Astrocyte (in vitro differentiated cells and primary cell): ENCODE data around the gene TPD52L1. TPM values are rescaled to one million over a fixed set of nuclear protein-coding genes. Genes with fewer than 3 reads are reported as not detected.

Experiments
- DNase-seq: peaks from one replicate; pipeline ENCODE4 v3.0.0-alpha.2; 2010; ENCODE audit warnings: low read depth
- FAIRE-seq: peaks from 2 replicates; lab custom pipeline; 2011; peaks lifted over from hg19 to GRCh38; lab: Jason Lieb, UNC
- H2AFZ ChIP-seq: 2 replicates; pipeline ENCODE4 v1.6.0; 2012; ENCODE audit warnings: low read depth, low read length, inconsistent platforms
- H3K27ac ChIP-seq: 2 replicates; pipeline ENCODE4 v1.5.1; 2011; ENCODE audit warnings: low read depth, low read length, inconsistent platforms
- H3K27me3 ChIP-seq: 2 replicates; pipeline ENCODE4 v1.6.0; 2011; ENCODE audit warnings: low read length, inconsistent platforms; ENCODE audit not compliant: insufficient read depth
- H3K36me3 ChIP-seq: 2 replicates; pipeline ENCODE4 v1.5.1; 2011; ENCODE audit warnings: low read length, inconsistent platforms; ENCODE audit not compliant: insufficient read depth
- H3K4me1 ChIP-seq: 2 replicates; pipeline ENCODE4 v1.5.1; 2011; ENCODE audit warnings: low read length, inconsistent platforms; ENCODE audit not compliant: insufficient read depth
- H3K4me2 ChIP-seq: 2 replicates; pipeline ENCODE4 v1.6.0; 2012; ENCODE audit warnings: low read length, inconsistent platforms
- H3K4me3 ChIP-seq: 2 replicates; pipeline ENCODE4 v1.5.1; 2011; ENCODE audit warnings: low read depth, mild to moderate bottlenecking, low read length, inconsistent platforms; ENCODE audit not compliant: insufficient read depth
- H3K79me2 ChIP-seq: 2 replicates; pipeline ENCODE4 v1.6.0; 2012; ENCODE audit warnings: mild to moderate bottlenecking, low read length, inconsistent platforms; ENCODE audit not compliant: insufficient read depth
- H3K9ac ChIP-seq: 2 replicates; pipeline ENCODE4 v1.6.0; 2012; ENCODE audit warnings: mild to moderate bottlenecking, low read length, inconsistent platforms
- H3K9me3 ChIP-seq: 2 replicates; pipeline ENCODE4 v1.5.1; 2012; ENCODE audit warnings: low read depth, mild to moderate bottlenecking, low read length, inconsistent platforms; ENCODE audit not compliant: insufficient read depth
- H4K20me1 ChIP-seq: 2 replicates; pipeline ENCODE4 v1.6.0; 2012; ENCODE audit warnings: low read length, inconsistent platforms; ENCODE audit not compliant: insufficient read depth
- H3K27ac Mint-ChIP-seq: one replicate; pipeline ENCODE4 v1.8.0; 2021; ENCODE audit warnings: mild to moderate bottlenecking, mixed read lengths; ENCODE audit not compliant: unreplicated experiment
- H3K27me3 Mint-ChIP-seq: one replicate; pipeline ENCODE4 v1.8.0; 2021; ENCODE audit warnings: low read depth, mixed read lengths; ENCODE audit not compliant: unreplicated experiment
- H3K36me3 Mint-ChIP-seq: one replicate; pipeline ENCODE4 v1.8.0; 2021; ENCODE audit warnings: low read depth, mixed read lengths; ENCODE audit not compliant: unreplicated experiment
- H3K4me1 Mint-ChIP-seq: one replicate; pipeline ENCODE4 v1.8.0; 2021; ENCODE audit warnings: low read depth, mixed read lengths; ENCODE audit not compliant: unreplicated experiment
- H3K4me3 Mint-ChIP-seq: one replicate; pipeline ENCODE4 v1.8.0; 2021; ENCODE audit warnings: mild to moderate bottlenecking, moderate library complexity, mixed read lengths; ENCODE audit not compliant: unreplicated experiment
- H3K9me3 Mint-ChIP-seq: one replicate; pipeline ENCODE4 v1.8.0; 2021; ENCODE audit warnings: mild to moderate bottlenecking, mixed read lengths; ENCODE audit not compliant: unreplicated experiment
- EZH2 ChIP-seq: IDR thresholded peaks from 2 replicates; pipeline ENCODE4 v1.6.1; 2012; ENCODE audit warnings: mild to moderate bottlenecking, low read length, inconsistent platforms; ENCODE audit not compliant: insufficient read depth
- total RNA-seq: library from RNA; stranded (reverse); gene quantifications from 2 replicates; pipeline ENCODE4 v1.2.1, GENCODE V29; 2021
- TF ChIP-seq, protein P1 (sequence below): IDR thresholded peaks from 2 replicates; pipeline ENCODE4 v1.5.1; 2011; ENCODE audit warnings: low read depth, mild to moderate bottlenecking, inconsistent platforms, low read length, moderate library complexity; ENCODE audit not compliant: insufficient read depth

Gene TPD52L1
- total RNA-seq, 1 donor from 2014 or later: 32.8 TPM

DNA sequence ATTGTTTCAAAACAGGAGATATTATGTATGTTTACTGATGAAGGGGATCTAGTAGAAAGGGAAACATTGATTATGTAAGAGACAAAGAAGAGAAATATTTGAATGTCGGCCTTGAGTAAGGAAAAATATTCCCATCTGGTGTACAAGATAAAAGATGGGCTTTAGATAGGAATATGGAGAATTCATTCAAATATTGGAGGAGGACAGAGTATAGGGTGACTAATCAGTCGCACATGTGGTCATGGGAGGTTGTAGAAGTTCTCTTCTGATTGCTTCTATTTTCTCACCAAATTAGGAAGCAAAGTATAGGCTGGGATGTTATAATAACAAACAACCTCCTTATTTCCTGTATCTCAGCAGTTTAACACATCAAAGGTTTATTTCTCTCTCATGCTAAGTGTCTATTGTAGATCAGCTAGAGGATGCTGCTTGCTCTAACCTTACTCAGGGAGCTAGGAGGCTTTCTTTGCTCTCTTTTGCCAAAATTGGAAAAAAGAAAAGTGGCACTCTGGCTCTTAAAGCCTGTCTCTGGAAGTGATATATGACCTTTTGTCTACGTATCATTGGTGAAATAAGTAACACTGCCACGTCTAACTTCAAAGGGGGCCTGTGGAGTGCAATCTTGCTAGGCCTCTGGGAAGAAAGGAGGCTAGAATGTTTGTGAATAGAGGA lies 149.4 kb downstream of the TPD52L1 start:
- Histone ChIP-seq H3K4me2 (no peak overlapping the region), H3K9ac (no peak overlapping the region), H3K27me3 (no peaks in the 10 kb centered on the region), H3K79me2 (peaks cover 23% of the 10 kb centered on the region), H3K36me3 (peaks cover 12% of the 10 kb centered on the region), H3K4me3 (no peak overlapping the region), H3K9me3 (no peaks in the 10 kb centered on the region), H2AFZ (no peak overlapping the region), H3K4me1 (peaks cover 9% of the 10 kb centered on the region), H3K27ac (no peak overlapping the region), H4K20me1 (no peaks in the 10 kb centered on the region)
- Mint-ChIP-seq H3K4me1 (peaks cover 26% of the 10 kb centered on the region), H3K27me3 (no peaks in the 10 kb centered on the region), H3K36me3 (peaks cover 3% of the 10 kb centered on the region), H3K9me3 (peaks cover 8% of the 10 kb centered on the region), H3K27ac (peak overlapping the region; percentile 37), H3K4me3 (peak overlapping the region; percentile 95)
- TF ChIP-seq, protein P1, sequence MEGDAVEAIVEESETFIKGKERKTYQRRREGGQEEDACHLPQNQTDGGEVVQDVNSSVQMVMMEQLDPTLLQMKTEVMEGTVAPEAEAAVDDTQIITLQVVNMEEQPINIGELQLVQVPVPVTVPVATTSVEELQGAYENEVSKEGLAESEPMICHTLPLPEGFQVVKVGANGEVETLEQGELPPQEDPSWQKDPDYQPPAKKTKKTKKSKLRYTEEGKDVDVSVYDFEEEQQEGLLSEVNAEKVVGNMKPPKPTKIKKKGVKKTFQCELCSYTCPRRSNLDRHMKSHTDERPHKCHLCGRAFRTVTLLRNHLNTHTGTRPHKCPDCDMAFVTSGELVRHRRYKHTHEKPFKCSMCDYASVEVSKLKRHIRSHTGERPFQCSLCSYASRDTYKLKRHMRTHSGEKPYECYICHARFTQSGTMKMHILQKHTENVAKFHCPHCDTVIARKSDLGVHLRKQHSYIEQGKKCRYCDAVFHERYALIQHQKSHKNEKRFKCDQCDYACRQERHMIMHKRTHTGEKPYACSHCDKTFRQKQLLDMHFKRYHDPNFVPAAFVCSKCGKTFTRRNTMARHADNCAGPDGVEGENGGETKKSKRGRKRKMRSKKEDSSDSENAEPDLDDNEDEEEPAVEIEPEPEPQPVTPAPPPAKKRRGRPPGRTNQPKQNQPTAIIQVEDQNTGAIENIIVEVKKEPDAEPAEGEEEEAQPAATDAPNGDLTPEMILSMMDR: no peak
- no peak for TF ChIP-seq EZH2
- FAIRE-seq (no peak), DNase-seq (no peak)

DNA sequence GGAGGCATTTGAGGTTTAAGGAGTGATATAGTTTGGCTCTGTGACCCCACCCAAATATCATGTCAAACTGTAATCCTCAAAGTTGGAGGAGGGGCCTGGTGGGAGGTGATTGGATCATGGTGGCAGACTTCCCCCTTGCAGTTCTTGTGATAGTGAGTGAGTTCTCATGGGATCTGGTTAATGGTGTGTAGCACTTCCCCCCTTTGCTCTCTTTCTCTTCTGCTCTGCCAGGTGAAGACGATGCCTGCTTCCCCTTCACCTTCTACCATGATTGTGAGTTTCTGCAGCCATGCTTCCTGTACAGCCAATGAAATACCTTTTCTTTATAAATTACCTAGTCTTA lies 149.9 kb downstream of the TPD52L1 start:
- FAIRE-seq (no peak), DNase-seq (no peak)
- H3K27ac Mint-ChIP-seq: no peak overlapping the region
- Histone ChIP-seq H3K79me2 (peaks cover 23% of the 10 kb centered on the region), H2AFZ (no peak overlapping the region), H3K9me3 (no peaks in the 10 kb centered on the region), H3K27ac (no peak overlapping the region), H3K27me3 (no peaks in the 10 kb centered on the region), H3K9ac (no peak overlapping the region), H3K4me3 (no peak overlapping the region), H3K36me3 (peaks cover 8% of the 10 kb centered on the region), H3K4me1 (peaks cover 9% of the 10 kb centered on the region), H4K20me1 (no peaks in the 10 kb centered on the region), H3K4me2 (no peak overlapping the region)
- peaks cover 27% of the 10 kb centered on the region for H3K4me1 Mint-ChIP-seq
- peaks cover 1% of the 10 kb centered on the region for H3K36me3 Mint-ChIP-seq
- peaks cover 8% of the 10 kb centered on the region for H3K9me3 Mint-ChIP-seq
- no peak overlapping the region for H3K4me3 Mint-ChIP-seq
- TF ChIP-seq, protein P1: no peak
- no peak for TF ChIP-seq EZH2
- H3K27me3 Mint-ChIP-seq: no peaks in the 10 kb centered on the region

DNA sequence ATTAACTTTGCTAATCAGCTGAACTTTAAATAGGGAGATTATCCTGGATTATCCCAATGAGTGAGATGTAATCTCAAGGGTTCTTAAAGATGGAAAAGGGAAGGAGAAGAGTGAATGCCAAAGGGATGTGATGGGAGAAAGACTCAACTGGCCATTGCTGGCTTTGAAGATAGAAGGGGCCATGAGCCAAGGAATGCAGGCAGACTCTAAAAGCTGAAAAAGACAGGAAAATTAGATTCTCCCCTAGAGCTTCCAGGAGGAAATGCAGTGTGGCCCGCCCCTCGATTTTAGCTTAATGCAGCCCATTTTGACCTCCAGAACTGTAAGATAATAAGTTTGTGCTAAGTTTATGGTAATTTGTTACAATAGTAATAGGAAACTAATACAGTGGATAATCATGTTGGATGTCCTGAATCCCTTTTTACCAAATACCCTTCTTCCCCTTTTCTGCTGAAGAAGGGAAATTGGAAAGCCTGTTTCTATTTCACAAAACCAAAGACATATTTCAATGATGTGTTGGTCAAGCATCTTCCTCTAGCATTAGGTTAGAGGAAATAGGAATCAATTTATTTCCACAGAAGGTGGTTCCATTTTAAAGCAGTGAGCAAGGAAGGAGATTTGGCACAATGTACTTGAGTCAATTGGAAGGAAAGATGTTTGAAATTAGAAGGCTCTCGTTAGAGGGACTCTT lies 151.5 kb downstream of the TPD52L1 start:
- Histone ChIP-seq H3K9me3 (no peaks in the 10 kb centered on the region), H4K20me1 (no peaks in the 10 kb centered on the region), H2AFZ (no peak overlapping the region), H3K4me3 (no peak overlapping the region), H3K36me3 (no peaks in the 10 kb centered on the region), H3K4me1 (peaks cover 8% of the 10 kb centered on the region), H3K79me2 (peaks cover 13% of the 10 kb centered on the region), H3K27me3 (no peaks in the 10 kb centered on the region), H3K4me2 (no peak overlapping the region), H3K27ac (no peak overlapping the region), H3K9ac (no peak overlapping the region)
- Mint-ChIP-seq H3K27me3 (peaks cover 3% of the 10 kb centered on the region), H3K4me1 (peaks cover 22% of the 10 kb centered on the region), H3K4me3 (no peak overlapping the region), H3K27ac (no peak overlapping the region), H3K9me3 (peaks cover 8% of the 10 kb centered on the region), H3K36me3 (no peaks in the 10 kb centered on the region)
- DNase-seq: no peak
- TF ChIP-seq, protein P1: no peak
- TF ChIP-seq EZH2: no peak
- FAIRE-seq: no peak
